T-helper 2 cell treated with Interferon-gamma antibody and Interleukin-4, amounts not matched to agents 5 μg/mL and 100 μg/mL, for 36 hours (primary cell): ENCODE results near the gene ERH.

Source experiments
- DNase-seq: peaks from one replicate; pipeline ENCODE4 v3.0.0; 2021; ENCODE audit warnings: low spot score
- H3K27ac Mint-ChIP-seq: one replicate; pipeline ENCODE4 v1.8.0; 2021; ENCODE audit warnings: mild to moderate bottlenecking, mixed read lengths
- H3K27me3 Mint-ChIP-seq: one replicate; pipeline ENCODE4 v1.8.0; 2021; ENCODE audit warnings: low read depth, mixed read lengths
- H3K36me3 Mint-ChIP-seq: one replicate; pipeline ENCODE4 v1.8.0; 2021; ENCODE audit warnings: low read depth, mixed read lengths
- H3K4me1 Mint-ChIP-seq: one replicate; pipeline ENCODE4 v1.8.0; 2021; ENCODE audit warnings: low read depth, mixed read lengths
- H3K4me3 Mint-ChIP-seq: one replicate; pipeline ENCODE4 v1.8.0; 2022; ENCODE audit warnings: mild to moderate bottlenecking, moderate library complexity, mixed read lengths
- H3K9me3 Mint-ChIP-seq: one replicate; pipeline ENCODE4 v1.8.0; 2021; ENCODE audit warnings: mixed read lengths

Gene ERH

DNA sequence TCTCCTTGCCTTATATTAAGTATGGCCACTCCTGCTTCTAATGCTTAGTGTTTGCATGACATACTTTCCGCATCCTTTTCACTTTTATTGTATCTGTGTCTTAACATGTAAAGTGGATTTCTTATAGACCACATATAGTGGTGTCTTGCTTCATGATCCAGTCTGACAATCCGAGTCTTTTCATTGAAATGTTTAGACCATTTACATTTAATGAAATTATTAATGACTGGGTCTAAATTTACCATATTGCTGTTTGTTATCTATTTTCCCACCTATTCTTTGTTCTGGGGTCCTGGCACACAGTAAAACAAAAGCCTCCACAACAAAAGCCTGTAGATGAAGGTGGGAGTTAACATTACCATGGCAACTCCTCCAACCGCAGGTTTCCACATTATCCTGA lies 22.9 kb downstream of the ERH start:
- peaks cover 3% of the 10 kb centered on the region for H3K4me1 Mint-ChIP-seq
- H3K27me3 Mint-ChIP-seq: no peaks in the 10 kb centered on the region
- H3K4me3 Mint-ChIP-seq: no peak overlapping the region
- H3K36me3 Mint-ChIP-seq: peaks cover 43% of the 10 kb centered on the region
- H3K9me3 Mint-ChIP-seq: no peaks in the 10 kb centered on the region
- no peak for DNase-seq
- H3K27ac Mint-ChIP-seq: no peak overlapping the region

GRCh38 chr14:69374235-69374634 lies 23.9 kb downstream of the ERH start:
- no peaks in the 10 kb centered on the region for H3K27me3 Mint-ChIP-seq
- no peak overlapping the region for H3K27ac Mint-ChIP-seq
- peaks cover 34% of the 10 kb centered on the region for H3K36me3 Mint-ChIP-seq
- peaks cover 3% of the 10 kb centered on the region for H3K4me1 Mint-ChIP-seq
- DNase-seq: no peak
- no peak overlapping the region for H3K4me3 Mint-ChIP-seq
- no peaks in the 10 kb centered on the region for H3K9me3 Mint-ChIP-seq

GRCh38 chr14:69373104-69373503 lies 25.0 kb downstream of the ERH start:
- H3K36me3 Mint-ChIP-seq: peaks cover 29% of the 10 kb centered on the region
- no peak for DNase-seq
- H3K4me1 Mint-ChIP-seq: no peaks in the 10 kb centered on the region
- H3K9me3 Mint-ChIP-seq: no peaks in the 10 kb centered on the region
- H3K27me3 Mint-ChIP-seq: no peaks in the 10 kb centered on the region
- no peak overlapping the region for H3K27ac Mint-ChIP-seq
- H3K4me3 Mint-ChIP-seq: no peak overlapping the region

- DNase-seq: no peak
- no peak overlapping the region for H3K4me3 Mint-ChIP-seq
- H3K27ac Mint-ChIP-seq: no peak overlapping the region
- no peaks in the 10 kb centered on the region for H3K9me3 Mint-ChIP-seq
- H3K4me1 Mint-ChIP-seq: no peaks in the 10 kb centered on the region
- H3K36me3 Mint-ChIP-seq: peaks cover 27% of the 10 kb centered on the region
- H3K27me3 Mint-ChIP-seq: no peaks in the 10 kb centered on the region
Measured at GRCh38 chr14:69372146-69372545, 26.0 kb downstream of the ERH start.

DNA sequence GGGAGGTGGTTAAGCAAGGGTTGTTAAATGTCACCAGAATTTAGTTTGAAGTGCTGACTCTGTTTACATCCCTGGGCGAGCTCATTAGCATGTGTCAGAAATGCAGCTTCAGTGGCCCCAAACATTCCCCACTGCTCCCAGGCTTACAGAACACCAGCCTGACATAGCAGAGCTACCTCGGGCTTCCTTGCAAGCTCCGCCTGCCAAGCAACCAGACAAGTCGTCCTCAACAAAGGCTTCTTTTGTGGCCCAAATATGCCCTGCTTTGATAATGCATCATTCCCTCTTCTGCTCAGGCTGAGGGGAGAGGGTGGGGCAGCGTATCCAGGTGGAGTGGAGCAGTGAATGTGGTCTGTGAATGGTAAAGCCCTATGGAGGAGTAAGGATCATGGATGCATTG lies 28.0 kb downstream of the ERH start:
- peaks cover 7% of the 10 kb centered on the region for H3K36me3 Mint-ChIP-seq
- H3K4me1 Mint-ChIP-seq: no peaks in the 10 kb centered on the region
- H3K27me3 Mint-ChIP-seq: no peaks in the 10 kb centered on the region
- no peak overlapping the region for H3K27ac Mint-ChIP-seq
- no peaks in the 10 kb centered on the region for H3K9me3 Mint-ChIP-seq
- DNase-seq: no peak
- no peak overlapping the region for H3K4me3 Mint-ChIP-seq

DNA sequence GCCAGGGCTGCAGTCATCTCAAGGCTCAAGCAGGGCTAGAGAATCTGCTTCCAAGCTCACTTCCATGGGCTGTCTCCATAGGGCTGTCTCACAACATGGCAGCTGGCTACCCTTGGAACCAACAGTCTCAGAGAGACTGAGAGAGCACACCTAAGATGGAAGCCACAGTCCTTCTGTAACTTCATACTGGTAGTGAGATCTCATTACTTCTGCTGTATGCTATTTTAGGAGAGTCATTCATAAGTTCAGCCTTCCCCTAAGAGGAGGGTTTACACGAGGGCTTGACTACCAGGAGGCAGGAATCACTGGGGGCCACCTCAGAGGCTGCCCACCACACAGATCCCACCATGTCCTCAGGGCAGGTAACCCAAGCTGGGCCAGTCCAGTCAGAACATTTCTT lies 29.7 kb downstream of the ERH start:
- no peaks in the 10 kb centered on the region for H3K9me3 Mint-ChIP-seq
- no peaks in the 10 kb centered on the region for H3K4me1 Mint-ChIP-seq
- no peak for DNase-seq
- no peak overlapping the region for H3K27ac Mint-ChIP-seq
- H3K36me3 Mint-ChIP-seq: peaks cover 2% of the 10 kb centered on the region
- no peaks in the 10 kb centered on the region for H3K27me3 Mint-ChIP-seq
- H3K4me3 Mint-ChIP-seq: no peak overlapping the region

DNA sequence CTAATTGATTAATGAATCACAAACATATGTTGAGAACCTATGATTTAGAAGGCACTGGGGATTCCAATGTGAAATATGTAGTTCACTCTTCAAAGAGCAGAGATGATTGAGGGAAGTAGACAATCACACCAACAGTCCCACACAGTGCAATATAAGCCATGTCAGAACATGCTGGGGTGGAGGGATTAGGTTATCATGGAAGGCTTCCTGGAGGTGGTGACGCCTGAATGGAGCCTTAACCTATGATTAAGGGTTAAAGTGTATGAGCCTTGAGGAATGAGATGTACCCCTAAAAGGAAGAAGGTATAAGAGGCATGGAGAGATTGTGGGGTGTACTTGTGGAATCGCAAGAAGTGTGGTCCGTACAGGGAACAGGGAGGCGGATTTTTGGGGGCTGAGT lies 31.3 kb downstream of the ERH start:
- Mint-ChIP-seq H3K27ac (no peak overlapping the region), H3K27me3 (no peaks in the 10 kb centered on the region), H3K9me3 (no peaks in the 10 kb centered on the region), H3K36me3 (no peaks in the 10 kb centered on the region), H3K4me3 (no peak overlapping the region), H3K4me1 (no peaks in the 10 kb centered on the region)
- no peak for DNase-seq

DNA sequence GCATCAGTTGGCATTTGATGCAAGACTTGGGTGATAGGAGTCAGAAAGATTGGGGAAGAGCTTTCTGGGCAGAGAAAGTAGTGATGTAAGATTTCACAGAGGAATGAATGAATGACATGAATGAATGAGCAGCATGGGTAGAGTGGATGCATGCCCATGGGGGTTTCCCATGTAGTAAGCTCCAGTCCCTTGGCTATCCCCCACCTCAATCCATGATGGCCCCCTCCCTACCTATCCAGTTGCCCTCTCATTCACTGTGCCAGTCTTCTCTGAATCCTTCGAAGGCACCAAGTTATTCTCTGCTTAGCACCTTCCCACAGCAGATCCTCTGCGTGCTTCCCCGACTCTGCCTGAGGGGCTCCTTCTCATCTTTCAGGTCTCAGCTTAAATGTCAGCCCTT lies 32.0 kb downstream of the ERH start:
- Mint-ChIP-seq H3K9me3 (no peaks in the 10 kb centered on the region), H3K27me3 (no peaks in the 10 kb centered on the region), H3K36me3 (no peaks in the 10 kb centered on the region), H3K4me3 (no peak overlapping the region), H3K4me1 (no peaks in the 10 kb centered on the region), H3K27ac (no peak overlapping the region)
- no peak for DNase-seq

DNA sequence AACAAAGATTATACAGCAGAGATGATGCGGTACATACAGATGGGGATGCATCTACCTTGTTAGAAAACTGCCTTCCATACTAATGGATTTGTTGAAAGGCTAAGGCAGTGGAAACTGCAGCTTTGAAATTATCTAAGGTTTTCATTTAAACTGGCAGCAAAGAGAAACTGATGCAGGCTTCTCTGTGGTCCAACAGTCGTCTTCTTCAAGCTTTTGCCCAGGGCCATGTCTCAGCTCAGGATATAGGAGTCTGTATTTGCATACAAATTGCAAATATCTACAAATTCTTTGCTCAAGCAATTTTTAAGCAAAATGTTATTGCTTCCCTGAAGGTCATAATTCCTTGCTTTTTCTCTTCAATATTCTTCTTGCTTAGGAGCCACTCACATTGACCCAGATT lies 33.7 kb downstream of the ERH start:
- Mint-ChIP-seq H3K36me3 (no peaks in the 10 kb centered on the region), H3K27ac (no peak overlapping the region), H3K4me3 (no peak overlapping the region), H3K27me3 (no peaks in the 10 kb centered on the region), H3K4me1 (no peaks in the 10 kb centered on the region), H3K9me3 (no peaks in the 10 kb centered on the region)
- DNase-seq: no peak

DNA sequence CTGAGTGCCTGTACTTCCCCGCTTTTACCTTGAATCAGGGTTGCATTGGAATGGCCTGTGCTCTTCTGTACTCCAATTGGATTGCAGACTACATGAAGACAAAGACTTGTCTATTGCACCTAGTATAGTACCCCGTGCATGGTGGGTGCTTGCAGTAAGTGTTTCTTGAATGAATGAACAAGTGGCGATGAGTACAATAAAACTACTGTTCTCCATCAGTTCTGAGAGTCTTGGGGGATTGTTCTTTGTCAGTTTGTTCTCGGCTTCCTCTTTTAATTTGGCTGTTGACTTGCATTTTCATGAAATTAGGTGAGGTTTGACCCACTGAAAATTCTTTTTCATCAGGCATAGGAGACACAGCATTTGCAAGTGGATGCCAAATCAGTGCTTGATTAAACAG lies 34.1 kb downstream of the ERH start:
- H3K27me3 Mint-ChIP-seq: no peaks in the 10 kb centered on the region
- DNase-seq: no peak
- no peak overlapping the region for H3K27ac Mint-ChIP-seq
- H3K36me3 Mint-ChIP-seq: no peaks in the 10 kb centered on the region
- no peaks in the 10 kb centered on the region for H3K9me3 Mint-ChIP-seq
- H3K4me1 Mint-ChIP-seq: no peaks in the 10 kb centered on the region
- no peak overlapping the region for H3K4me3 Mint-ChIP-seq

- H3K27ac Mint-ChIP-seq: no peak overlapping the region
- no peak overlapping the region for H3K4me3 Mint-ChIP-seq
- H3K36me3 Mint-ChIP-seq: no peaks in the 10 kb centered on the region
- DNase-seq: no peak
- H3K4me1 Mint-ChIP-seq: no peaks in the 10 kb centered on the region
- no peaks in the 10 kb centered on the region for H3K27me3 Mint-ChIP-seq
- no peaks in the 10 kb centered on the region for H3K9me3 Mint-ChIP-seq
Measured at GRCh38 chr14:69363055-69363454, 35.0 kb downstream of the ERH start.

- Mint-ChIP-seq H3K4me3 (no peak overlapping the region), H3K9me3 (no peaks in the 10 kb centered on the region), H3K27me3 (no peaks in the 10 kb centered on the region), H3K27ac (no peak overlapping the region), H3K4me1 (no peaks in the 10 kb centered on the region), H3K36me3 (no peaks in the 10 kb centered on the region)
- no peak for DNase-seq
Measured at GRCh38 chr14:69360438-69361108, 37.5 kb downstream of the ERH start.

GRCh38 chr14:69358966-69359365 lies 39.1 kb downstream of the ERH start:
- Mint-ChIP-seq H3K27me3 (no peaks in the 10 kb centered on the region), H3K36me3 (no peaks in the 10 kb centered on the region), H3K4me1 (peaks cover 9% of the 10 kb centered on the region), H3K4me3 (no peak overlapping the region), H3K9me3 (no peaks in the 10 kb centered on the region), H3K27ac (no peak overlapping the region)
- no peak for DNase-seq

- H3K27ac Mint-ChIP-seq: no peak overlapping the region
- no peaks in the 10 kb centered on the region for H3K9me3 Mint-ChIP-seq
- peaks cover 12% of the 10 kb centered on the region for H3K4me1 Mint-ChIP-seq
- no peaks in the 10 kb centered on the region for H3K36me3 Mint-ChIP-seq
- no peak overlapping the region for H3K4me3 Mint-ChIP-seq
- no peaks in the 10 kb centered on the region for H3K27me3 Mint-ChIP-seq
- DNase-seq: peak; percentile 22
Measured at GRCh38 chr14:69358233-69358963, 39.7 kb downstream of the ERH start.
